Lung microvascular endothelial cell (primary cell): Measurements from ENCODE around the gene MAP4K4. TPM values are rescaled to one million over a fixed set of nuclear protein-coding genes. Genes with fewer than 3 reads are reported as not detected.

Source experiments
- DNase-seq, 2 donors: peaks; one replicate each; pipeline versions ENCODE4 v3.0.0 to v3.0.0-alpha.2; 2010; ENCODE audit warnings: low read depth in 2 of 2
- total RNA-seq: library from RNA; depleted of rRNA; stranded (reverse); fragments of >200 nt; gene quantifications from 2 replicates; pipeline ENCODE4 v1.2.1, GENCODE V29; 2014

The MAP4K4 gene
- total RNA-seq, 1 donor from 2014 or later = 67.1 TPM

GRCh38 chr2:101864426-101864825 lies 166.9 kb downstream of the MAP4K4 start:
- DNase-seq = peak; percentile 55 to 67

DNA sequence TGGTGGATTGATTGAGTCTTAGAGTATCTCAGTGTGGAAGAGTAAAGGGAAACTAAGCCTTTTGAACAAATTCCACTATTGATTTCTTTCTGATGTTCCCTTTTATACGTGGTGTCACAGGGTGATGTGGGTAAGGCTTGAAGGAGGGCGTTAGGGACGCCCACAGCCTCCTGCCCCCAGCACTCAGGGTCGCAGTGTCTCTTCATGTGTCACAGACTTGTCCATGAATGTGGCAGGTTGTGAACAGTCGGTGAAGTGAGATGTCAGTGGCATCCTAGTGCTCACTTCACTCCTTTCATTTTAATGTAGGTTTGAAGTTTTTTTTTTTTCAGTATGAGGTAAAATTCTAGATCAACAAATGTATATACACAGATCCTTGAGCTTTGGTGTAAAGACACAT lies 171.0 kb downstream of the MAP4K4 start:
- no peak for DNase-seq

GRCh38 chr2:101869527-101869926 lies 172.0 kb downstream of the MAP4K4 start:
- DNase-seq = no peak

DNA sequence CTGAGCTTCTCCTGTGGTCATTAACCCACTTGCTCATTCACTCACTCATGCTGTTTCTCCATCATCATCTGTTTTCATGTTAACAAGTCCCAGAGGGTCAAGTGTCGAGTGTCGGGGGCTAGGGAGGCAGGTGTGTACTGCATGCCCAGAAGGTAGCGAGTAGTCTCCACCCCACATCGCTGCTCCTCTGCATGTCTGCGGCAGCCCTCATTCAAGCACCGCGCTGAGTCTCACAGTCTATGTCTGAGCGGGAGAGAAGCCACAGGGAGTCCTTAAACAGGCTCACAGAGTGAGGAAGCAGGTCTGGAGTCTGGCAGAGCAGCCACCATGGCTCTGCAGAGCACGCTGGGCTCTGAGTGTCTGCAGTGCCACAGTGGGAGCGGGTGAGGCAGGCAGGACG lies 172.9 kb downstream of the MAP4K4 start:
- no peak for DNase-seq

DNA sequence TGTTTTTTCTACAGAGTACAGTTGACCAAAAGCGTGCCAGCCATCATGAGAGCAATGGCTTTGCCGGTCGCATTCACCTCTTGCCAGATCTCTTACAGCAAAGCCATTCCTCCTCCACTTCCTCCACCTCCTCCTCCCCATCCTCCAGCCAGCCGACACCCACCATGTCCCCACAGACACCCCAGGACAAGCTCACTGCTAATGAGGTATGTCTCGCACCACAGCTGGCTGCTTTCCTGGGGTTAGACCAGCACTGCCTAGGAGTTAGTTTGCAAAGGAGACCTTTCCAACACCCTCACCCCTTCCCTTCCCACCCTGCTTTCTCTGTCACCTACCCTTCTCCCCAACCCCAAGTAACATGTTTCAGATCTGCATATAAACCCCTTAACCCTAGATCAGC lies 174.0 kb downstream of the MAP4K4 start:
- DNase-seq = no peak

DNA sequence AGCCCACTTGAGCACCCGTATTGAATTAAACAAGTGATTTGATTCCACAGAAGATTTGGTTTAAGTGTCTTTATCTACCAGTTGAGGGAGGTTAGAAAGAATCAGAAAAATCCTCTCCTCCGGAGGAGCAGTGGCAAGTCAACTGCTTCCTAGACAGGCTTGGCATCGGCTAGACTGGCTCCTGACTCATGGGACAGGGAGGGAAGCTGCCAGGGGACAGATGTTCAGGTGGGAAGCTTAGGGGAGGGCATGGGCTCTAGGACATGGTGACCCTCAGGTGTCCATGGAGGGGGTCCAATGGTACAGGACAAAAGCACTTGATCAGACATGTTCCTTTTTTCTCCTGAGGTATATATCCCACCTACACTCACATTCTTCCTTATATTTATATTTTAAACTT lies 175.0 kb downstream of the MAP4K4 start:
- peak in 1 of 2 donors; percentile 16 for DNase-seq

GRCh38 chr2:101873543-101873942 lies 176.0 kb downstream of the MAP4K4 start:
- peak in 1 of 2 donors; percentile 18 for DNase-seq

GRCh38 chr2:101874069-101874468 lies 176.6 kb downstream of the MAP4K4 start:
- DNase-seq = no peak

DNA sequence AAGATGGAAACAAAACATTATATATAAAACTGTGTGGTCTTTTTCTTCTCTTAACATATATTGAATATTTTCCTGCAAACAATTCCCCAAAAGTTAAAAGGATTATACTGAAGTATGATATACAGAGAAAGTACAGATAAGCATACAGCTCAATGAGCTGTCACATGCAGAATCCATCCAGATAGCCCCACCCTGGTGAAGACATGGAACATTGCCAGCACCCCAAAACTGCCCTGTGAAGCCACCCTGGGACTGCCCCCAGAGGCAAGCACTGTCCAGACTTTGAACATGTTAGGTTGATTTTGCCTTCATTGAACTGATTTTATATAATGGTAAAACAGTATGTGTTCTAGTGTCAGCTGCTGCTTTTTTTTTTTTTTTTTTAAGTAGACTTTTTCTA lies 182.0 kb downstream of the MAP4K4 start:
- no peak for DNase-seq

- peak; percentile 40 to 50 for DNase-seq
These were observed 183.6 kb downstream of the MAP4K4 start for GRCh38 chr2:101881131-101881530.

DNA sequence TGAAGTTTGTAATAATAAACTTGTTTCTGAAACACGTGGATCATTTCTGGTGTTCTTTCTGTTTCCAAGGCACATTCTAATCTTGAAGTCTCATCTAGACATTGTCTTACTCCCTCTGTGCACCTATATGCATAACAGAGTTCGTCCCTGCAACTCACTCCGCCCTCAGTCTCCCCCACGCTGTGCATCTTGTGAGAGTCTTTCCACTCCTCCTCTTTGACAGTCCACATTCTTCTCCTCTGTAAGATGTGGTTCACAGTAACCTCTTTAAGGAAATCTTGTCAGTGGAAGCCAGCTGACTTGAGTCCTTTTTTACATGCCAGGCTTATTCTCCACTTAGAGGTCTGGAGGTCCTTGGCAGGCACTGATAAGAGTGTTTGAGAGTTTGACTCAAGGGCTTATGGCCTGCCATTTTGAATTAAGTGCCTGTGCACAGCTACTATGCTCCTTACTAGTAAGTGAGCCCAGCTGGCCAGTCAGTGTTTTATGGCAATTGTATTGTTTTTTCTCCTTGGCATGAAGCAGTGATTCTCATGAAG lies 185.3 kb downstream of the MAP4K4 start:
- no peak for DNase-seq

DNA sequence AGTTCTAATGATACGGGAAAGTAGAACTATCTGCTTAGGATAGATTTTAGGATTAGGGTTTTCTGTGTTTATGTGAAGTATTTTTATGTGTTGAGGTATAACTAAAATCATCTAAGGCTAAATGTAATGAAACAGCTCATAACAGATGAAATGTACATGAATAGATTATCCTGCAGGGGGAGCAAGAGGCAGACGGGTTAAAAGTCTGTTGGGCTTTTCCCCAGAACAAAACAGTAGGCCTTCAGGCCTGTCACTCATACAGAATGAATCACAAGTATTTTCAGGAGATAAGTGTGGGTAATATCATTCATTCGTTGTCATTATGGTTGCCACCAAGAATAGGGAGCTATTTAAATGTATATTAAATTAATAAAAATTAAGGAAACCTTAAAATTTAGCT lies 186.4 kb downstream of the MAP4K4 start:
- peak; percentile 70 to 74 for DNase-seq

GRCh38 chr2:101884423-101884822 lies 186.9 kb downstream of the MAP4K4 start:
- DNase-seq = no peak

DNA sequence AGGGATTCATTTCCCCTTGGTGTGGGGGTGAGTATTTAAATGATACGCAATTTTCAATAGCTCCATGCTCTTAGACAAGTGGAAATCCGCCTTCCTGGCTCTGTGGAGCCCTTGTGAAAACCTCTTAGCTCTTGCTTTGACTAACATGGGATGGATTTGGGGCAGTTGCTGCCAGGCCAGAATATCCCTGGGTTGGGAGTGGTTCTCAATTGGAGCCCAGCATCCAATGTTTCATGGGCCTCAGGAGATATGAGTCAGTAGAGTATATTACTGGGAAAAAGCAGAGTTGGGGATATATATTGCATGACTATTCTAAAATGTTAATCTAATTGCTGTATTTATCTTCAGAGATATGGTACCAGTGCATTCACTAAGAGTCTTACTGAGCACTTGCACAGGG lies 189.8 kb downstream of the MAP4K4 start:
- no peak for DNase-seq

DNA sequence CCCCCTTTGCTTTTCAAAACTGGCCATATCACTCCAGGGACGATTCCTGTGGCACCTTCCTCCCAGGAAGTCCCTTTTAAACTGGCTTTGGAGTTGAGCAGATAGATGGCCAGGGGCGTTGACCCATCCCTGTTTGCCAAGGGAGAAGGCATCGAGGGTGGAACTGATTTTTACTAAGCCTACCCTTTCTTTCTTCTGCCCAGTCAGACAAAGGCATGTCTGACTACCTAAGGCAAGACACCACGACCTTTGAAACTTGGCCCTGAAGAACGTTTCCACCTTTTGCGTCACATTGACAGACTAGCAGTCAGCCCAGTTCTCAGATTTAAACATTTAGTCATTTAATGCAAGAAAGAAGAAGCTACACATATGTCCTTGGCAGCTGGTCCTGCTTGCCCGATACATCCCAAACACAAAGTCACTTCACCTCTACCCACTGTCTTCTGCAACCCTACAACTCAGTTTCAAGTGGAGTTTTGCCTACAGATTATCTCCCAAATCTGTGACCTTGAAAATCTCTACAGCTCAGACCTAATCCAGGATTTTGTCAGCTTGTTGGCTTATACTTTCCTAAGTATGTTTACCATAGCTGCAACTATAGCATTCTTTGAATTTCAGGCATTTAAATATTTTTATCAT lies 192.1 kb downstream of the MAP4K4 start:
- DNase-seq = no peak

DNA sequence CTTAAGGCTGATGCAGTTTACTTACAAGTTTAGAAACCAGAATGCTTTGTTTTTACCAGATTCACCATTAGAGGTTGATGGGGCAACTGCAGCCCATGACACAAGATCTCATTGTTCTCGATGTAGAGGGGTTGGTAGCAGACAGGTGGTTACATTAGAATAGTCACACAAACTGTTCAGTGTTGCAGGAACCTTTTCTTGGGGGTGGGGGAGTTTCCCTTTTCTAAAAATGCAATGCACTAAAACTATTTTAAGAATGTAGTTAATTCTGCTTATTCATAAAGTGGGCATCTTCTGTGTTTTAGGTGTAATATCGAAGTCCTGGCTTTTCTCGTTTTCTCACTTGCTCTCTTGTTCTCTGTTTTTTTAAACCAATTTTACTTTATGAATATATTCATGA lies 194.9 kb downstream of the MAP4K4 start:
- DNase-seq = no peak

GRCh38 chr2:101893681-101894381 lies 196.3 kb downstream of the MAP4K4 start:
- DNase-seq = no peak

DNA sequence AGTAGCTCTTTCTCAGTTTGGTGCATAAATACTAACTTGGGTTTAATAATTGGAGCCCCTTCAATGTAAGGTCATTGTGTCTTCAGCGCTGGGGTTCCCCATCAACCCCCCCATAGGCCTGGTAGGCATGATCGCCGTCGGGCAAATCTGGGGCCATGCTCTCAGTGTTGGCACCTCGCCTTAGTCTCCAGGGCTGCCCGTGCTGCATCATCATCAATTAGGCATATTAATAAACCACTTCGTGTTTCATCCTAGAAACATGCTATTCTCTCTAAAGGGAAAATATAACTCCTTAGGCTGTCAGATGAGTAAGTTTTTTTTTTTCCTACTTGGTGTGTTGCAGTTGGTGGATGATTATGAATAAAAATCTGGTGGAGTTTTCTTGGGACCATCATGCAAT lies 197.5 kb downstream of the MAP4K4 start:
- no peak for DNase-seq

DNA sequence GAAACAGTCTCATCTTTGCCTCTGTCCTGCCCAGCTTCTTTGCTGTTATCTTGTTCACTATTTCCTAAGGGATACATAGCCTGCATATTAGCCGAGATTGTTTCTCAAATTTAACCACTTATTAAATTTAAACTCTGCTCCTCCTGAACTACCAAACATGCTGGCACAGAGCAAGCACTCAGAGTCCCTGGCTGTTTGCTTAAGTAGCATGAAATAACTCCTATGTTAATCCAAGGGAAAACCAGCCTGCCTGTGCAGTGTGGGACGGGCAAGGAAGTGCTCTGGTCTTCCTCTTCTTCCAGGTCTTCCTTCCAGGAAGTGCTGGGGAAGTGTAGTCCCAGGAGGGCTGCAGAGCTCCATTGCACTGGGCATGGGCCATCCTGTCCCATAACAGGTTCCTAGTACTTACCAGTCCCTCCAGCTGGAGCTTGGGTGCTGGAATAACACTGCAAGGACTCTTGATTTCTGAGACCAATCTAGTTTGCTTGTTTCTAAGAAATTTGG lies 198.4 kb downstream of the MAP4K4 start:
- DNase-seq = no peak

DNA sequence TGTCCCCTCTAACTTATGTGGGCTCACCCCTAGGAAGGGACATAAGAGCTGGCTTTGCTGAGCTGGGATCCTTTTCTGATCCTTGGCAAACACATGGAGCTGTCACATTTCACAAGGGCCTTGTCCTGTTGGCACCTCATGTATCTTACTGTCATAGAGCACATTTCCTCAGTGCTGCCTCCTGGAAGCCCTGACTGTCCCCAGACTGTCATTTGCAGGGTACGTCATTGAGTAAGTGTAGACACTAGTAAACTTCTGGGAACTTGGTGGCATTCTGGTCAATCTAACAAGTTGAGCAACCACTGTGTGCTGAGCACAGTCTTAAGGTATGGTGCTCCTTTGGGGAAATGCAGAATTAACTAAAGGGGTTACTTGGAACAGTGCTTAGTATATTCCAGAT lies 199.8 kb downstream of the MAP4K4 start:
- DNase-seq = no peak

GRCh38 chr2:101899265-101899664 lies 201.8 kb downstream of the MAP4K4 start:
- no peak for DNase-seq

GRCh38 chr2:101899871-101900270 lies 202.4 kb downstream of the MAP4K4 start:
- no peak for DNase-seq

DNA sequence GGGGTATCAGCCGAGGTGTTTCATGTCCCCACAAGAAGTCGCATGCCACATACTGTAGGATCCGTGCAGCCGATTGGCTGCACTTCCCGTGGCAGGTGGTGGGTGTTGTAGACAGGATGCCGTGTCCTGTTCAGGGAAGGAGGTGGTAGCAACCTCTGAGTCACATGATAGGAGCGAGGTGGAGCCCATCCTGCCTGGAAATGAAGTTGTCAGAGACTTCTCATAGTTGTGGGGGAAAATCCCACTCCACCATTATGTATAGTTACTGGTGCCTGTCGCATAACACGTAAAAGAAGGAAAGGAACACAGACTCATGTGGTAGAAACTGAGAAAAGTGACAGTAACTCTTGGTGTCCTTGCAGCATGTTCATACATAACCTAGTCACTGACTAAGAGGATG lies 202.9 kb downstream of the MAP4K4 start:
- peak; percentile 15 to 44 for DNase-seq
